Measurements from ENCODE around the gene PSMG1. TPM values are rescaled to one million over a fixed set of nuclear protein-coding genes. Genes with fewer than 3 reads are reported as not detected.

The PSMG1 gene
- total and polyA plus RNA-seq, 9 of the 15 experiments (the other 6 are each of a cell fraction or from before 2014, with no cell fraction given): 54.5 to 427 (median 328) TPM

GRCh38 chr21:39153373-39153772 lies 29.9 kb downstream of the PSMG1 start (continued):
- TF ChIP-seq REST (IDR thresholded peaks at IDR 0.05; ENCODE audit: borderline replicate concordance) (no peak), REST (CRISPR knock-in tag; IDR thresholded peaks at IDR 0.05; ENCODE audit: low read depth) (no peak), NFE2 (IDR thresholded peaks at IDR 0.05; ENCODE audit: low read depth) (peak; percentile 56), CTCFL (IDR thresholded peaks at IDR 0.05; ENCODE audit: borderline replicate concordance, insufficient read depth, low read depth, low read length, poor library complexity, severe bottlenecking) (peak; percentile 9), ZNF23 (CRISPR knock-in tag; IDR thresholded peaks at IDR 0.05) (no peak), MAFK (IDR thresholded peaks at IDR 0.05; ENCODE audit: low read length) (0 out of 2 replicates have a peak, but pooled peaks have one; percentile 29), ZNF395 (CRISPR knock-in tag; IDR thresholded peaks at IDR 0.05) (no peak), ZBTB26 (CRISPR knock-in tag; IDR thresholded peaks at IDR 0.05) (no peak), KLF6 (CRISPR knock-in tag; IDR thresholded peaks at IDR 0.05; ENCODE audit: borderline replicate concordance) (no peak), ZFP1 (CRISPR knock-in tag; IDR thresholded peaks at IDR 0.05) (no peak), MXI1 (IDR thresholded peaks at IDR 0.05; ENCODE audit: low read depth, low read length) (no peak), SMC3 (conservative IDR thresholded peaks at IDR 0.05; ENCODE audit: insufficient read depth, low read depth, low read length) (peak; percentile 16; the same call in 1 of the 2 replicates), RAD21 (CRISPR knock-in tag; conservative IDR thresholded peaks at IDR 0.05 in 1 of 2, IDR thresholded peaks at IDR 0.05 in 1 of 2) (peak in 1 of 2 experiments; percentile 24; a peak in 1 of 4 replicates), NBN (IDR thresholded peaks at IDR 0.05; ENCODE audit: low read depth) (no peak), CCAR2 (IDR thresholded peaks at IDR 0.05; ENCODE audit: low read depth, low read length) (no peak), RBM14 (IDR thresholded peaks at IDR 0.05; ENCODE audit: borderline replicate concordance, insufficient read depth, low read depth, low read length) (no peak)
